ENCODE results near the gene LRCOL1. TPM values are rescaled to one million over a fixed set of nuclear protein-coding genes. Genes with fewer than 3 reads are reported as not detected.
A peak's percentile ranks its signal among the peaks of the same experiment; 100 is the strongest.
"Not testable (repeated sequence)": the region's sequence is repeated elsewhere in the genome, so short reads cannot be mapped to it uniquely, and the experiment has no call there.

LRCOL1 gene
- total RNA-seq, 1 experiment from 2014 or later, result not detected

DNA sequence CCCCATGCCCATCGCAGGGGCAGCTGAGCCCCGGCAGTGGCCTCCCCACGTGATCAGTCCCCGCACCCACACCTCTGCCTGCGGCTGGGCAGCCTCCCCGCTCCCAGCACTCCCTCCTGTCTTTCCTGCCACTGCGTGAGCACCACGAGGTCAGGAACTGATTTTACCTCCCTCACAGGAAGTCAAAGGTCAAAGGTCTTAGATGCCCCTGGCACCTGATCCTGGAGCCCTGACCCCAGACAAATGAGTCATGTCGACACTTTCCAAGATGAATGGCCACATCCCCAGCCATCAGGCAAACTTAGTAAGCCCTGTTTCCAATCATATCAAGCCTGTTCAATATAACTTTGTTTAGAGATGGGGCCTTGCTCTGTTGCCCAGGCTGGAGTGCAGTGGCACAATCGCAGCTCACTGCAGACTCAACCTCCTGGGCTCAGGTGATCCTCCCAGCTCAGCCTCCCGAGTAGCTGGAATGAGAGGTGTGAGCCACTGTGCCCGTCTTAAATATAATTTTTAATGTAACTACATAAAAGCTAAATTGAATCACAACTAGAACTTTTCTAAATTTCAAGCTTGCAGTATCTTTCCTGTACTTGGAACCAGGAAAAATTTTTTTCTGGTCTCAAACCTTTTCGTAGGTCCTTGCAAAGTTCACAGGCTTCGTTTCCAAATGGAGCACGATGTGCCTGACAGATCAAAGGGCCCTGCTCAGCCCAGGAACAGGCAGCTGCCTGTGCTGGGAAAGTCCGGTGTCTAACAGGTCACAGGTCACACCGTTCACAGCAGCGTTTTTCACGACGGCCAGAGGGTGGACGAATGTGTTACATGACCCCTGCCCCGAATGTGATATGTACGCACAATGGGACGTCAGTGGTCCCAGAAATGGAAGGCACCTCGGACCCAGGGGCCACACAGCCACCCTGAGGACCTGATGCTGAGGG is 1.9 kb downstream of the LRCOL1 start:
- no peak for DNase-seq (ENCODE audit: low read depth, low spot score)
- in situ Hi-C loops (cut with HindIII; ENCODE audit: low pct_unique_long_range_greater_than_20kb, low sequenced_read_pairs), result no loop called here

DNA sequence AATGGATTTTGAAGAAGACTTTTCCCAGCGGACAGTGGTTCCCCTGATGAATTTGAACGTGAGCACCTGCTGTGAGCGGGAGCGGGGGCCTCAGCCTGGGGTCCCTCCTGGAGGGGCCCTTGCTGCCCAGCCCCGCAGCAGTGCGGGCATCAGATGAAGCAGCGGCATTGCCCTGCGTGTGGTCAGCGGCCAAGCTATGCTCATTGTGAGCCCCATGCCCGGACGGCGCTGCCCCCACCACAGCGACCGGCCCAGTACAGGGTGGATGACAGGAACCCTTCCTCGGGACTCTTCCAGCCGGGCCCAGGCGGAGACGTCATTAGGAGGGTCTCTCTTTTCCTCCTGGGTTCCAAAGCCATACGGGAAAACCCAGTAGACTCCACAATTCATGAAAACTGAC is 3.5 kb downstream of the LRCOL1 start:
- in situ Hi-C loops (cut with HindIII; ENCODE audit: low pct_unique_long_range_greater_than_20kb, low sequenced_read_pairs), result no loop called here
- no peak for DNase-seq (ENCODE audit: low read depth, low spot score)

DNA sequence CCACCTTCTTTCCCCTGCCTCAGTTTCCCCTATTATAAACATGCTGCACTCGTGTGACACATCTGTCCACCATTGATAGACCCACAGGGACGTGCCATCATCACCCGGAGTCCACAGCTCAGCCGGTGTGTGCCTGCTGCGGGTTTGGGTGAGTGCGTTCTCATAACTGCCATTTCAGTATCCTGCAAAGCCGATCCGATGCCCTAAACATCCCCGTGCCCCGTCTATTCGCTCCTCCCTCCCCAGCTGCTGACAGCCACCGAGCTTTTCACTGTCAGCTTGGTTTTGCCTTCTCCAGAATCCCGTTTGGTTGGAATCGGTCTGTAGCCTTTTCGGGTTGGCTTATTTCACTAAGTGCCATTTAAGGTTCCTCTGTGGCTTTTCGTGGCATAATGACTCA is 3.9 kb downstream of the LRCOL1 start:
- in situ Hi-C loops (cut with HindIII; ENCODE audit: low pct_unique_long_range_greater_than_20kb, low sequenced_read_pairs), result no loop called here
- DNase-seq (ENCODE audit: low read depth, low spot score), result no peak

DNA sequence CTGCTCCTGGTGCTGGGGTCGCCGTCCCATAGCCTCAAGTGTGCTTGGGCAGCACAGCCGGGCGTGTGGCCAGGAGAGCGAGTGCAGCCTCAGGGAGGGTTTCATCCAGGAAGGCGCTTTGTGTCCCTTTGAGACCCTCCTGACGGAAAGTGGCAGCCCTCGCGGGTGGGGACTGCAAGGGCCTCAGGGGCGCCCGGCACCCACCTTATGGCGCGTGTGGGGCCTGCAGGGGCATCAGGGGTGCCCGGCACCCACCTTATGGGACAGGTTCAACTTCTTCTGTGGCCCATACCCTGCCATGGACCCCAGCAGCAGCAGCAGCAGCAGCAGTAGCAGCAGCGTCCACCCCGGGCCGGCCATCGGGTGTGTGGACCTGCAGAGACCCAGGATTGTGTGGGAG is 4.5 kb downstream of the LRCOL1 start:
- in situ Hi-C loops (cut with HindIII; ENCODE audit: low pct_unique_long_range_greater_than_20kb, low sequenced_read_pairs), result no loop called here

DNA sequence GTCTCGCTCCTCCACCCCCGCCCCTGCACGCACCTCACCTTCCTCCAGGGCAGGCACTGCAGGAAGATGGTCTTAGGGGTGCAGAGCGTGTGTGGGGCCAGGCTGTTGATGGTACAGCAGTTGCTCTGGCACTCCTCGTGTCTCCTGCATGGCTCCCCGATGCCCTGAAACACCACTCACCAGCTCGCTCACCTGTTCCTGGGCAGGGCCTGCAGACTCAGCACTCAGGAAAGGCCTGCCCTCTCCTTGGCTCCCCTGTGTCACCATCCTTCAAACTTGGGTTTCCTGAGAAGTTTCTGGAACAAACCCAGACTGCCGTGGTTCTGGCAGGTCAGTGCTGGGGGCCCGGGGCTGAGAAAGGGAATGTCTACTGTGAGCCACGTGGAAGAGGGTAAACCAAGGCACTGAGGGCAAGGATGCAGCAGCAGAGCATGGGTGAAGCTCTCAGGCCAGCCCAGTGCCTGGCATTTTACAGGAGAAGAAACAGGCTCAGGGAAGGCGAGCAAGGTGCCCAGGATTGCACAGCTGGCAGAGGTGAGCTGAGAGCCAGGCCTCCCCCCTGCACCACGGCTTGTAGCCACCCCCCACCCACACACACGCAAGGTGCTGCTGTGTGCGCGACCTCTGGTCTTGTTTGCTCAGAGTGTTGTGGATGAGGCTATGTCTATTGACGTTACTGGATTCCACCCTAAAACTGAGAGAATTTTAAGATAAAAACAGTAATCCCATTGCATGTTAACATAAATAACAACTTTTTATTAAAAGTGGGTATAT is 5.5 kb downstream of the LRCOL1 start:
- in situ Hi-C loops (cut with HindIII; ENCODE audit: low pct_unique_long_range_greater_than_20kb, low sequenced_read_pairs), result no loop called here
- no peak for DNase-seq (ENCODE audit: low read depth, low spot score)

More for the DNA sequence above, 4.5 kb downstream of the LRCOL1 start:
- no peak for DNase-seq (ENCODE audit: low read depth, low spot score)

DNA sequence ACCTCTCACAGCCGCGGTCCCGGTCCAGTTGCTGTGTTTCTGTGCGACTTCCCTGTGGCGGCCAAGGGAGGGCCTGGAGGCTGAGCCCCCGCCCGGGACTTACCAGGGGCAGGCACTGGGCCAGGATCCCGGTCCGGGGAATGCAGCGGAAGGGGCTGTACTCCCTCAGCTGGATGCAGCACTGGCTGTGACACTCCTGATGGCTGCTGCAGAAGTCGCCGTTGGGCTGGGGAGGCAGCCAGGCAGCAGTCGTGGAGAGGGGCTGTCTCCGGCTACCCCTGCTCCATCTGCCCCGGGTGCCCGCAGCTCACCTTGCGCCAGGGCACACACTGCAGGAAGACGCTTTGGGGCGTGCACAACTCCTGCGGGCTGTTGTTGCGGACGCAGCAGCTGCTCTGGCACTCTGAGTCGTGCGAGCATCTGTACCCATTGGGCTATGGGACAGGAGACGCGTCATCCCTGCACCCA is 6.2 kb downstream of the LRCOL1 start:
- DNase-seq (ENCODE audit: low read depth, low spot score), result no peak
- in situ Hi-C loops (cut with HindIII; ENCODE audit: low pct_unique_long_range_greater_than_20kb, low sequenced_read_pairs), result no loop called here

DNA sequence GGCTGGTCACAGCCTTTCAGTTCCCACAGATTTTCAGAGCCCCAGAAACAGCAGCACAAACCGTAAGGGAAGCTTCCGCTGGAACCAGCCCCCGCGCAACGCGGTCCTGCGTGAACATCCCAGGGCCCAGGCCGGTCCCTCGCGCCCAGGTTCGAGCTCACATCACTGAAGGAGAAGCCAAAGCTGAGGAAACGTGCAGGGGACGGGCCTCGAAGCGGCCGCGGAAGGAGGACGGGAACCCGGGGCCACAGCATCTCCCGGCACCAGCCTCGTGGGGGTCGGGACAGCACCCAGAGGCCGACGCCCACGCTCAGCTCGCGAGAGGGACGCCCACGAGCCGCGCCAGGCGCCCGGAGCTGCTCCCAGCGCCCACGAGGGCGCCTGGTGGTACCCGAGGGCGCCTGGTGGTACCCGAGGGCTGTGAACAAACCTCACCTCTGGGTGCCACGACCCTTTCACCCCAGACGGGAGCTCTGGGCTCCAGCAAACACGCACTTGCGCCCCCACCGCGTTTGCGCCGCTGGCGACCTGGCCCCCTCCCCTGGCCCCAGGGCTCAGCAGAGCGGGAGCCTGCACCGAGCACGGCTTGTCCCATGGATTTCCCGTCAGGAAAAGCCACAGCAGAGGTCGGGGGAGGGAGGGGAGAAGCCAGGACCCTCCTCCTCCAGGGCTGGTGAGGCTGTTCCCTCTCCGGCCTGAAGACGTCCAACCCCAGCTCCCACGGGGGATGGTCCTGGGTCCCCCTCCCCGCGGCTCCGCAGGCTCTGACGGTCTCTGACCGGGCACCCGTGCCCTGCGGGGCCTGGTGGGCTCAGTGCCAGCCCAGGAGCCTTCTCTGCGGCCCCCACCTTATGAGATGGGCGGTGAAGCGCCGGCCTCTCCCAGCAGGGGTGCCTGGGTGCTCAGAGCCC is 6.9 kb downstream of the LRCOL1 start:
- in situ Hi-C loops (cut with HindIII; ENCODE audit: low pct_unique_long_range_greater_than_20kb, low sequenced_read_pairs), result no loop called here
- DNase-seq (ENCODE audit: low read depth, low spot score), result no peak

DNA sequence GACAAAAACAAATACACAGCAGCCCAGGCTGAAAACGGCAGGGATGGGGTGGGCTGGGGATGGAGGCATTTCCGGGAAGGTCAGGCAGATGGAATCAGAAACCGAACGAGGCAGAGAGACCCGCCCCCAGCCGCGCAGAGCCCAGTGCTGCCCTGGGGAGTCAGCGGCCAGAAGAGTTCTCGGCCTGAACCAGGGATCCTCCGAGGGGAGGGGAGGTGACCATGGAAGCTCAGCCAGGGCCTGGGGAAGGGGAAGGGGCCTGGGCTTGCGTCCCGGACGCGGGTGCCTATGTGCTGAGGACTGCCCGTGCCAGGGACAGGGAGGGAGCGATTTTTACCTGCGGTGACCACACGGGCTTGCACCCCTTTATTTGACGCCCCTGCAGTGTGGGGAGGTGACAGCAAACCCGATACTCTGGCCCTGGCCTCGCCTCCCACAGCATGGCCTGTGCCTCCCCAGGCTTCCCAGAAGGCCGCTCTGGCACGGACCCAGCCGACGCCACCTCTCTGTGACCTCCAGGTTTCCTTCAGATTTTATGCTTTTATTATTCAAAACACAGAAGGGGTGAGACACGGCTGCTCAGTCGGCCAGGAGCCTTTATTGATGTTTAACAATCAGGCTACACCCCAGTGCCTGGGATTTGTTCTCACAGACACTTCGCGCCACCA is 7.7 kb downstream of the LRCOL1 start:
- no peak for DNase-seq (ENCODE audit: low read depth, low spot score)
- in situ Hi-C loops (cut with HindIII; ENCODE audit: low pct_unique_long_range_greater_than_20kb, low sequenced_read_pairs), result no loop called here

DNA sequence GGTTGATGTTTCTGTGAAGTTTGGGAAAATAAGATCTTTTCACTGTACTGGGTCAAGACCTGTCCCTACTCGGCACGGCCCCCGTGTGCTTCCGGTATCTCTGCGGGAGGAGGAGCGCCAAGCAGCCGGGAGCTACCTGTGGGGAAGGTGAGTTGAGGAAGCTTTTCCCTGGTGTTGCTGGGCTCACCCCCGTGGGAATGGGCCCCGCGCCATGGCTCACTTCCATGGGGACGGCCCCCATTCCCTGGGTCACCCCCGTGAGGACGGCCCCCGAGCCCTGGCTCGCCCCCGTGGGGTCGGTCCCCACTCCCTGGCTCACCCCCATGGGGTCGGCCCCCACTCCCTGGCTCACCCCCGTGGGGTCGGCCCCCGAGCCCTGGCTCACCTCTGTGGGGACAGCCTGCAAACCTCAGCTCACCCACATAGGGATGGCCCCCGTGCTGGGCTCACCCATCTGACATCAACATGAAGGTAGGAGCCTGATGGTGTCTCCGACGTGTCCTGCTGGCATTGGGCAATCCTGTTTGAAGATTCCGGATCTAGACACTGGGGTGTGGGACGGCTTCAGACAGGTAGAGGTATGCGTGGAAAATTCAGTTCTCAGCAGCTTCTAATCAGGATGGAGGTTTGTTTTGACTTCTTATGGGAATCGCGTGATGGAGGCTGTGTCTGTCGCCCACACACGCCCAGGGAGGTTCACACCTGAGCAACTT is 9.1 kb downstream of the LRCOL1 start:
- DNase-seq (ENCODE audit: low read depth, low spot score), result no peak
- in situ Hi-C loops (cut with HindIII; ENCODE audit: low pct_unique_long_range_greater_than_20kb, low sequenced_read_pairs), result no loop called here

DNA sequence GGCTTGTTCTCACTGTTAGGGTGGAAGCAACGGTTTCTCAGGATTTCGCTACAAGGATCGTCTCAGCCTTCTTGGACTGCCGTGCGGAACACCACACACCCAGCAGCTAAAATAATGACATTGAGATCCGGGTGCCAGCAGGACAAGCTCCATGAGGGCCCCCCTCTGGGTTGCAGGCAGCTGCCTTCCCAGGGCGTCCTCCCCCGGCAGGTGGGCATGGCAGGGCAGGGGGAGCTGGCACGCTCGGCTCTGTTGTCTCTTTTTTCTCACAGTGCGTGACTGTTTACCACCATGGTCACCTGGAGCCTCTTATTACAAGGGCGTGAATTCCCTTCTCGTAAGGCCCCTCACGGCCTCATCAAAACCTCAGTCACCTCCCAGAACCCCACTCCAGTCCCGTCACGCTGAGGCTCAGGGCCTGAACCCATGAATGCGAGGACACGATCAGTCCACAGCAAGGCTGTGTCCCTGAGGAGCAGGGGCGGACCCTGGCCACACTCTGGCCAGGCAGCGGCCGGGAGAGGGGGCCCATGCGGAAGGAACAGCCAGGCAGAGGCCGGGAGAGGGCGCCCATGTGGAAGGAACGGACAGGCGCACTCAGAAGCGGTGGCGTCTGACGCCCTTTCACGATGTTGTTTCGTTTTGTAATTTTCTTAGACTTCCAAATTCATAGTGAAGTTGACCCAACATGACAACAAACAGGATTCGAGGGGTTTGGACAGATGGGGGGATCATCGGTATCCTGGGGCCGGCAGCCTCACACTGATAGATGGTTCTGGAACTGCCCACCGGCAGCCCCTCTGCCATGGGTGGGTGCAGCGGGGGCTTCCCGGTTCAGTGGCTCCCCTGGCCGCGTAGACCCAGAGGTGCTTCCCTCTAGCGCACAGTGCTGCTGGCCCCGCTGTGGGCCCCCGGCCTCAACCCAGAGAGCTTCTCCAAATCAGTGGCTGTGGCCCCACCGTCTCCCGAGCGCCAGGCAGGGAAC is 10.0 kb downstream of the LRCOL1 start:
- peak; percentile 78 for DNase-seq (ENCODE audit: low read depth, low spot score)
- in situ Hi-C loops (cut with HindIII; ENCODE audit: low pct_unique_long_range_greater_than_20kb, low sequenced_read_pairs), result no loop called here

DNA sequence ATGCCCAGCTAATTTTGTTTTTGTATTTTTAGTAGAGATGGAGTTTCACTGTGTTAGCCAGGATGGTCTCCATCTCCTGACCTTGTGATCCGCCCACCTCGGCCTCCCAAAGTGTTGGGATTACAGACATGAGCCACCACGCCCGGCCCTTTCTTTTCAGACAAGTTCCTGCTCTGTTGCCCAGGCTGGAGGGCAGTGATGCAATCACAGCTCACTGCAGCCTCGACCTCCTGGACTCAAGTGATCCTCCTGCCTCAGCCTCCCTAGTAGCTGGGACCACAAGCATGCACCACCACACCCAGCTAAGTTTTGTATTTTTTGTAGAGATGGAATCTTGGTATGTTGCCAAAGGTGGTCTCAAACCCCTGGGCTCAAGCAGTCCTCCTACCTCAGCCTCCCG is 10.9 kb downstream of the LRCOL1 start:
- DNase-seq (ENCODE audit: low read depth, low spot score); in situ Hi-C loops (cut with HindIII; ENCODE audit: low pct_unique_long_range_greater_than_20kb, low sequenced_read_pairs): not testable (repeated sequence)

DNA sequence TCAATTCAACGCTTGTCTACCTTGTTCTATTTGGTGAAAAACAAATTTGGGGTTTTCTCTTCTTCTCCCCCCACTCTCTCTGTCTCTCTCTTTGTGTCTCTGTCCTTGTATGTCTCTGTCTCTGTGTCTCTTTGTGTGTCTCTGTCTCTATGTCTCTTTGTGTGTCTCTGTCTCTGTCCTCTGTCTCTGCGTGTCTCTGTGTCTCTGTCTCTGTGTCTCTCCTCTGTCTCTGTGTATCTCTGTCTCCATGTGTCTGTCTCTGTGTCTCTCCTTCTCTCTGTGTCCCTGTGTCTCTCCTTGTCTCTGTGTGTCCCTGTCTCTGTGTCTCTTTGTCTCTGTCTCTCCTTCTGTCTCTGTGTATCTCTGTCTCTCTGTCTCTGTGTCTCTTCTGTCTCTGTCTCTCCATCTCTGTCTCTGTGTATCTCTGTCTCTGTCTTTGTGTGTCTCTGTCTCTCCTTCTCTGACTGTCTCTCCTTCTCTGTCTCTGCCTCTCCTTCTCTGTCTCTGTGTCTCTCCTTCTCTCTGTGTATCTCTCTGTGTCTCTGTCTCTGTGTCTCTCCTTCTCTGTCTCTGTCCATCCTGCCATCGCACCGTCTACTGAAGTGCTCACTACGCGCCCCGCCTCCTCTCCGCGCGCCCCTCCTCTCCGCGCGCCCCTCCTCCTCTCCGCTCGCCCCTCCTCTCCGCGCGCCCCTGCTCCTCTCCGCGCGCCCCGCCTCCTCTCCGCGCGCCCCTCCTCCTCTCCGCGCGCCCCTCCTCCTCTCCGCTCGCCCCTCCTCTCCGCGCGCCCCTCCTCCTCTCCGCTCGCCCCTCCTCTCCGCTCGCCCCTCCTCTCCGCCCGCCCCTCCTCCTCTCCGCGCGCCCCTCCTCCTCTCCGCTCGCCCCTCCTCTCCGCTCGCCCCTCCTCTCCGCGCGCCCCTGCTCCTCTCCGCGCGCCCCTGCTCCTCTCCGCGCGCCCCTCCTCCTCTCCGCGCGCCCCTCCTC is 12.8 kb downstream of the LRCOL1 start:
- DNase-seq (ENCODE audit: low read depth, low spot score), result peak; percentile 66
- in situ Hi-C loops (cut with HindIII; ENCODE audit: low pct_unique_long_range_greater_than_20kb, low sequenced_read_pairs), result no loop called here

DNA sequence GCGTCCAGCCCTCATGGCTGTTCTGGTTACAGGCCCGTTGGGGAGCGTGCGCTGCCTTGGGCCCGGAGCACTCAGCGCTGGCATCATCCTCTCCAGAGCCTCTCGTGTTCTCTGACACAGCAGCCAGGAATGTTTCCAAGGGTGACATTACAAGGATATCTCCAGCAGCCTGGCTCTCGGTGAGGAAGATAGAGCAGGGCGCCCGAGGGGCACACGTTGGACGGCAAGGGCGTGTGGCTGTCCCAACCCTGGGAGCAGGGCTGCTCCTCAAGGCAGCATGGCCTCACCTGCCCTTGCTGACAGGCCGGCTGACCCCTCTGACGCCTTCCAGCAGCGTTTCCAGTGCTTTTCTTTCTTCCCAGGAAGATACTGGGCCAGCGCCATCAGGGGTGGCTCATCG is 14.4 kb downstream of the LRCOL1 start:
- no peak for DNase-seq (ENCODE audit: low read depth, low spot score)
- in situ Hi-C loops (cut with HindIII; ENCODE audit: low pct_unique_long_range_greater_than_20kb, low sequenced_read_pairs), result no loop called here

DNA sequence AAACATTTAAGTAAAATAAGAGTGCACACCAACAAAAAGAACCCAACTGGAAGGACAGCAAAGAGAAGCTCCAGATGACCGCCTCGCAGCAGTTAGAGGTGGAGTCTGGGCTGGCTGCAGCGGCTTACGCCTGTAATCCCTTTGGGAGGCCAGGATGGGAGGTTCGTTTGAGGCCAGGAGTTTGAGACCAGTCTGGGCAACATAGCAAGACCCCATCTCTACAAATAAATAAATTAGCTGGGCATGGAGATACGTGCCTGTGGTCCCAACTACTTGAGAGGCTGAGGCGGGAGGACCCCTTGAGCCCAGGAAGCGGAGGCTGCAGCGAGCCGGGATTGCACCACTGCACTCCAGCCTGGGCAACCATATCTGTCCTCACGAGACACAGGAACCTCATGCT is 15.2 kb downstream of the LRCOL1 start:
- in situ Hi-C loops (cut with HindIII; ENCODE audit: low pct_unique_long_range_greater_than_20kb, low sequenced_read_pairs), result no loop called here

More for the DNA sequence above, 15.2 kb downstream of the LRCOL1 start:
- no peak for DNase-seq (ENCODE audit: low read depth, low spot score)
